HG03025 (cell line): Measurements from ENCODE around the gene CDK13.
A peak's percentile ranks its signal among the peaks of the same experiment; 100 is the strongest.
"Not testable (repeated sequence)": the region's sequence is repeated elsewhere in the genome, so short reads cannot be mapped to it uniquely, and the experiment has no call there.

ENCODE experiments used
- ATAC-seq: cut with Tn5 transposase; IDR thresholded peaks from one replicate; pipeline ENCODE4 v1.9.1; 2021; ENCODE audit warnings: mild to moderate bottlenecking, moderate library complexity; ENCODE audit not compliant: unreplicated experiment, low FRiP score

The CDK13 gene

GRCh38 chr7:39949971-39950472 is at the start of gene CDK13:
Gene CDK13, plus strand, starts transcription at chr7:39950256. Its CDS starts 386 bp downstream, at chr7:39950642.
- peak; percentile 35 for ATAC-seq

DNA sequence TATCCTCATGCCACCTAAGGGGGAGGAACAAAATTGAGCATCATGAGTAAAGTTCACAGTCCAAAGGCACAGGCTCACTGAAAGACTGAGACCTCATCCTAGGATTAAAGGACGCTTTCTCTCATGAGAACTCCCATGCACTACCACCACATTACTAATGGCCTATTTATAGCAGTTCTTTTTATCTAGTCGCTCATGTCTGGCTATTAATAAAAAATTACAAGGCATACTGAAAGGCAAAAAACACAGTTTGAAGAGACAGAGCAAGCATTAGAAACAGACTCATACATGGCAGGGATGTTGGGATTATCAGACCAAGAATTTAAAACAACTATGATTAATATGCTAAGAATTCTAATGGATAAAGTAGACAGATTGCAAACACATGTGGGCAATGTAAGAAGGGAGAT is 46.0 kb upstream of the CDK13 start:
- no peak for ATAC-seq

GRCh38 chr7:39908141-39908540 is 41.9 kb upstream of the CDK13 start:
- ATAC-seq = no peak

DNA sequence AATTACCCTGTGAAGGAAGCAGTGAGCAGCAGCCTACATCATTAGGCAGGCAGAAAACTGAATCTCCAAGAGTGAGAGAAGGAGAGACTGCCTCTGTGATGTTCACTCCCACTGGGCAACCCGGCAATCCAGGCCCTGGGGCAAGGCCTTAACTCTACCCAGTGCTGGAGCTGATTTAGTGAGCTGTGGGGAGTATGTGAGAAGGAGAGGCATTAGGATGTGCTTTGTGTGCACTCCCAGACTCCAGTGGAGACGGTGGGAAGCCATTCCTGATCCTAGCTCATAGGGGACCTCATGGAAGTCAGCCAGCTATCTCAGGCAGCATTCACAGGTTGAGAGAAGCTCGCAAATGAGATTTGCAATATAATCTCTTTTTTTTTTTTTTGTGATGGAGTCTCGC is 41.1 kb upstream of the CDK13 start:
- ATAC-seq = no peak

DNA sequence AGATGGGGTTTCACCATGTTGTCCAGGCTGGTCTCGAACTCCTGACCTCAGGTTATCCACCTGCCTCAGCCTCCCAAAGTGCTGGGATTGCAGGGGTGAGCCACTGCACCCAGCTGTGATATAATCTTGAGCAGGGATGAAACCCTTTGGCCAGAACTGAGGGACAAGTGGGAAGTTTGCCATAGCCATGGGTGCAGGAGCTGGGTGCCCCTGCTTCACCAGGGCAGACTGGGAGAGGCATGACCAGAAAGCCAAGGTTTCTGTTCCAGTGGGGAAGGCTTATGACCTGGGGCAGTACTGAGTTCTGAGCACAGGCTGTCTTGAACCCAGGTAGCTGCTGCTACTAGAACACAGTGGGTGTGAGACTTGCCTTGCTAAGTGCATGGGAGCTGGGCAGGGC is 40.5 kb upstream of the CDK13 start:
- no peak for ATAC-seq

GRCh38 chr7:39910108-39910869 is 39.8 kb upstream of the CDK13 start:
- no peak for ATAC-seq

DNA sequence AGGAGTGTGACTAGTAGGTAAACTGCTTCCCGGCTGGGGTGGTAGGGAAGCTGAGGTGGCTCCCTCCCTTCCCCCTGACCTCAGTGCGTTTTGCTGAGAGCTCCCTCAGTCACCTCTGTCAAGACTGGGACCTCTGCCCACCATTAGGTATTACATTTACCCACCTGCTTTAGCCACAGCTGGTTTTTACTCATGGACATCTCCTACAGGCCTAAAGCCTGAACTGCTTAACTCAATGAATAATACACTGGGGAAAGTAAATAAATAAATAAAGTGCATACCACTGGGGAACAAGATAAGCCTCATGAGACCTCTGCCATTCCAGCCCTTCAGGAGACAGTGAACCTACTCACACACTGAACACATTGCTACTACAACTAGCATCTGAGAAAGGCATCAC is 38.9 kb upstream of the CDK13 start:
- no peak for ATAC-seq

DNA sequence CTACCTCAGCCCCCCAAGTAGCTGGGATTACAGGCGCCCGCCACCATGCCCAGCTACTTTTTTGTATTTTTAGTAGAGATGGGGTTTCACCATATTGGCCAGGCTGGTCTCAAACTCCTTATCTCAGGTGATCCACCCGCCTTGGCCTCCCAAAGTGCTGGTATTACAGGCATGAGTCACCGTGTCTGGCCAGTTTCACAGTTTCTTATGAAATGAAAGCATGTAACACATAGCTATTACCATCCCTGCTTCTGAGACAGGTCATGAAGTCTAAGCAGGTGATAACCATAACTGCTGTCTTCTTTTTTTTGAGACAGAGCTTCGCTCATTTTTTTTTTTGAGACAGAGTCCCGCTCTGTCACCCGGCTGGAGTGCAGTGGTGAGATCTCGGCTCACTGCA is 34.2 kb upstream of the CDK13 start:
- not testable (repeated sequence) for ATAC-seq

DNA sequence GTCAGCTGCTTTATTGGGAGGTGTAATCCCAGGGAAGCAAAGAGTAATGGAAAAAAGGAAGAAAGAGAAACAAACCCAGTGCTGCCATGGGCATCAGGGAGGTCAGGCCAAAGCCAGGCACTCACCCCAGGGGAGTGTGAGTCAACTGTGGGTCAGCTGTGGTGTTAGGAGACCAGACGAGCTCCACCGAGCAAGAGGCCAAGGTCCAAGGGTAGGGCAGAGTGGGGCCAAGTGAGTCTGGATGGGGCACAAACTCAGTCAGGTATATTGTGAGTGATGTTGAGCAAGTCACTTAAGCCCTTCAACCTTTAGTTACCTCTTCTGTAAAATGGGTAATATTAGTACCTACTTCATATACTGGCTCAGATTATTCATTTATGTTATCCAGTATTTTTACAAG is 30.4 kb upstream of the CDK13 start:
- ATAC-seq = no peak

DNA sequence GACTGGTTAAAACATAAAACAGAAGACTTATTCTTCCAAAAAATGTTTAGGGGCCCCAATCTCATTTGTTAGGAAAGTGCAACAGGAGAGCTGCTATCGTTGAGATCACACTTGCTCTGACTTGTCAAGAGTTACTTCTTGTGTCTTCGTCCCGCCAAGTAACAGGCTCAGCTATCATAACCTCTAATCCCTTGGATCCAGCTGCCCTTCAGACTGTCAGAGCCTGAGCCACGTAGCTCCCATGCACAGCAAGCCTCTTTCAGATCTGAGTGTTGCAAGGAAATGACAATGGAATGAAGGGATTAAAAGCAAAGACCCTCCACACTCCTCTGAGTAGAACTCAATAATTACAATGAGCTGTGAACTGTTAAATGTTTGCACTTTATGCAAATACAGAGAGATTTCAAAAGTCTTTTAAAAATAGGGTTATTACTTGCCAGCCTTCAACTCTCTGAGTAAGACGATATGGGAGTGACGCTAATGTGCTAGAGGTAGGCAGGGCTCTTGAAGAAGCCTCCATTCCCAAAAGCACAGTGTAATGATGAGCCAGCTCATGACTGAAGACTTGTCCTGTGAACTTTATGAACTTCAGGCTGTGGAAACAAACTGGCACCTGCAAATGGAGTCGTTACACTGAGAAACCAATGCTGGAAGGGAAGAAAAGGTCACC is 28.4 kb upstream of the CDK13 start:
- no peak for ATAC-seq

DNA sequence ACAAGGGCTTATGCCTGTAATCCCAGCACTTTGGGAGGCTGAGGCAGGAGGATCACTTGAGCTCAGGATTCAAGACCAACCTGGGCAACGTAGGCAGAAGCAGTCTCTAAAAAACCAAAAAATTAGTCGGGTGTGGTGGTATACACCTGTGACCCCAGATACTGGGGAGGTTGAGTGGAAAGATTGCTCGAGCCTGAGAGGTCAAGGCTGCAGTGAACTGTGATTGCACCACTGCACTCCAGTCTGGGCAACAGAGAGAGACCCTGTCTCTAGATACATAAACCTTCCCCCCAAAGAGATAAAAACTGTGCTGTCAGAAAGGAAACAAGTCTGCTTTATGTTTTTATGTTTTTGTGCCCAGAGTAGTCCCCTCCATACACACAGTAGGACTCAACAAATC is 27.5 kb upstream of the CDK13 start:
- no peak for ATAC-seq

DNA sequence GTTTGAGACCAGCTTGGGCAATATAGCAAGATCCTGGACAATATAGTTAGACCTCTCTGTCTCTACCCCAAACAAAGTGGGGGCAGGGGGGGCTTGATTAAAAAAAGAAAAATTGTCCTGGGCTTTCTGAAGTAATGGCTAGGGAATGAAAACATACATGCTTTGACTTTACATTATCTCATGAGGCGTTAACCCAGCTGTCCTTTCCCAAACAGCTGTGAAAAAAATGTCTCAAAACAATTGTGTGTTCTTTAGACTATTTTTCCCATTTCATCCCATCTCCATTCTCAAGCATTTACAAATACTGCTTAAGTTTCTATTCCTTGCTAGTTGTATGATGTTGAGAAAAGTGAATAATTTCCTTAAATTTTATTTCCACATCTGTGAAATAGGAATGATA is 27.0 kb upstream of the CDK13 start:
- no peak for ATAC-seq

DNA sequence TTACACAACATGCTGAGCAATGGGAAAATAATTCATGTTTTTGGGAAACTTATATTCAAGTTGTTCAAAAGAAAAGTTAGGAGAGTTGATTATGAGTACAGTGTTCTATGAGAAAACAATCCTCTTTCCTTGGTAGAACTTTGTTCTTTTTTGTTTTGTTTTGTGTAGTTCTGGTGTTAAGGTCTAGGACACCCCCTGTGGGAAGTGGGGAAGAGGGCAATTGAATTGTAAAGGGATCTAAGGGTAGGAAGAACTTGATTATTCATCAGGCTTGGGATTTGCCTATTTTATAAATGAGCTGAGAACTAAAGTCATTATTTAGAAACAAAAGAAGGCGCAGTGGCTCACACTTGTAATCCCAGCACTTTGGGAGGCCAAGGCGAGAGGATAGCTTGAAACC is 25.9 kb upstream of the CDK13 start:
- ATAC-seq = no peak

GRCh38 chr7:39926111-39926510 is 23.9 kb upstream of the CDK13 start:
- no peak for ATAC-seq

DNA sequence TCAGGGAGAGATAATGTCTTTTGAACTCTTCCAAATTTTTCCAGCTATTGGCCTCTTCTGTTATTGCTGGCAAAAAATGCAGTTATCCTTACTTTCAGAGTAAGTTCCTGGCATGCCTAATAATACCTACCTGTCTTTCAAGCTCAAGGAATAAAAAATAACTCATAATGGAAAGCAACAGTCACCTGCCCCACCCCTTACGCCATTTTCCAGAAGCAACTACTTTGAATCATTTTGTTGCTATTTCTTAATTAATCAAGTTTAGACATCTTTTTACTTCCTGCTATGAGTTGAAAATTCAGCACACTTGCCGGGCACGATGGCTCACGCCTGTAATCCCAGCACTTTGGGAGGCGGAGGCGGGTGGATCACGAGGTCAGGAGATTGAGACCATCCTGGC is 23.0 kb upstream of the CDK13 start:
- ATAC-seq = no peak

- no peak for ATAC-seq
Observed at GRCh38 chr7:39934132-39934531, 15.9 kb upstream of the CDK13 start.

GRCh38 chr7:39936761-39937160 is 13.3 kb upstream of the CDK13 start:
- ATAC-seq = no peak

- ATAC-seq = no peak
Observed at GRCh38 chr7:39937366-39938153, 12.5 kb upstream of the CDK13 start.

- no peak for ATAC-seq
Observed at GRCh38 chr7:39942883-39943282, 7.2 kb upstream of the CDK13 start.

DNA sequence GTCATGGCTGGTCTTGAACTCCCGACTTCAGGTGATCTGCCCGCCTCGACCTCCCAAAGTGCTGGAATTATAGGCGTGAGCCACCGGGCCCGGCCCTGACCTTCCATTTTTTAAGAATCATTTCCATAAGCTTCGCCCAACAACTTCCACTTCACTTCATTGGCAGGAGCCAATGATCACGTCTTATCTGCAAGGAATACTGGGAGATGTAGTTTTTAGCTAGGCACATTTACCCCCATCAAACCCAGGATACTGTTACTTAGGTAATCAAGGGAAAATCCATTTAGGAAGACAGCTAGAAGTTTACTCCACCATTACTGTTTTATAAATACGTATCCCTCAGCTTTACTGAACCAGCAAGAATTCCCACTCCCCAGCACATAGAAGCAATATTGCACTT is 3.4 kb upstream of the CDK13 start:
- ATAC-seq = no peak

- no peak for ATAC-seq
Observed at GRCh38 chr7:39948375-39948955, 1.6 kb upstream of the CDK13 start.
